GM19468 (cell line): Measurements from ENCODE around the gene PHLPP2.

Experiments
- ATAC-seq: cut with Tn5 transposase; IDR thresholded peaks from one replicate; pipeline ENCODE4 v1.9.1; 2021; ENCODE audit warnings: mild to moderate bottlenecking, moderate library complexity, moderate number of reproducible peaks; ENCODE audit not compliant: unreplicated experiment; ENCODE audit errors: extremely low read depth

The PHLPP2 gene

DNA sequence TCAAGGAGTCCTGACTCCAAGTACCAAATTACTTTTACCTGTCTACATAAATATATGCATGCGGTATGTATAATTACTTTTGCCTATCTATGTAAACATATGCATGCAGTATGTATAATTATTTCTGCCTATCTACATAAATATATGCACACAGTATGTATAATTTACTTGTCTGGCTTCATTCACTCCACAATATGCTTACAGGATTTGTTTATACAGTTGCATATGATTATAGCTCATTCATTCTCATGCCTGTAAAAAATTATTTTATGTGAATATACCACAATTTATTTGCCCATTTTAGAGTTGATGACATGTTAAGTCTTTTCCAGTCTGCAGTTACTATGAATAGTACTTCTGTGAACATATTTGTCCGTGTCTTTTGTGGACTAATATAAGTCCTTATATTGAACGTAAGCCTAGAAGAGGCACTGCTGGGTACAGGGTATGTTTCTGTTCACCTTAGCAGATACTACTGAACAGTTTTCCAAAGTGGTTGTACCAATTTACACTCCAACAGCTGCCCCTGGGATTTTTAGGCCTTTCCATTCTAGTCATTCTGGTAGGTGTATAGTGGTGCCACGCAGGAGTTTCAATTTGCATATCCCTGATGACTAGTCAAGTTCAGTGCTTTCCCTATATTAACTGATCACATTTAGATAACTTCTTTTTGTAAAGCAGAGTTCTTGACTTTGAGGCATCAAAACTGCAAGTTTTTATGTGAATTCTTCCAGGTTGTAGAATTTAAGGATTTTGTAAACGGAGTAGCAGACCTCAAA lies 51.5 kb downstream of the PHLPP2 start:
- no peak for ATAC-seq

DNA sequence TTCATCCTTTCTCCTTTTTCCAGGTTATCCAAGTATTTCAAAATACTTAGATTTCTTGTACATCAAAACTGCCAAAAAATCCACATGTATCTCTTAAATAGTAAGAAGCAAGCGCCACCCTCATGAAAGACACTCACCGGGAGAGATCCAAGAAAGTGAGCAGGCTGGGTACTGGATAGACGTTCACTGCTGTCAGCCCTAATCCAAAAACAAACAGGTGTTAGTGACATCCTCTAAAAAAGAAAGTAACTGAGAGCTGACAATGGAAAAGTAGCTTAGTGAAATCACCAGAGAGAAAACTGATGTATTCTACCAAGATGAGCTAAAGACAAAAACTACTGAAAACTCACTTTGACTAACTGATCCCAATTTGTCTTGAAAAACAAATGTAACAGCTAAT lies 52.4 kb downstream of the PHLPP2 start:
- ATAC-seq = no peak

DNA sequence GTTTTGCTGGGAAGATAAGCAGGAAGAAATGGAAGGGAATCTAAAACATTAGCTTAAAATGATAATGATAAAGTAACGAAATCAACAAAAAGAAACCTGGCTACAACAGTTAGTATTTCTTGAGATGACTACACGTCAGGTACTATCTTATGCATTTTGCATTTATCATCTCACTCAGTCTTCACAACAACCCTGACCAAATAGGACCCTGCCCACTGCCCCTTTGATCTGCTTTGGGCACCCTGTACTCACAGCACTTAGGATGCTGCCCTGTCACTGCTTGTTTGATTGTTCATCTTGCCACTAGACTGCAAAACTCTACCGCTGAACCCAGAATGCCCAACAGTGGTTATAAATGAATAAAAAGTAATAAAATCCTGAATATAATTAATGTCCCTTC lies 53.3 kb downstream of the PHLPP2 start:
- ATAC-seq = no peak

DNA sequence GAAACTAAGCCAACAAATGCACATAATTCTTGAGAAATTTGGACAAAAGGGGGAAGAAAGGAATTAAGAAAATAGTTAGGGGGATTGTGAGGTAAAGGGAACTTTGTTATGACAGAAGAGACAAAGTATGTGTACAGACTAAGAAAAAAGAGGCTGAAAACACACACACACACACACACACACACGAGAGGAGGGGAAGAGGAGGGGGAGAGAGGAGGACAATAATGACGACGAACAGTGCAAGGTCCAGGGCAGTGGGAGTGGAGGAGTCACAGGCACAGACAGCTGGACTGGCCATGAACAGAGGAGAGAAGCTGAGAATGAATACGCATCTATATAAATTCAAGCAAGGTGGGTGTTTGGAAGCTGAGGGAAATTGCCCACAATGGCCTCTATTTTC lies 54.0 kb downstream of the PHLPP2 start:
- no peak for ATAC-seq

DNA sequence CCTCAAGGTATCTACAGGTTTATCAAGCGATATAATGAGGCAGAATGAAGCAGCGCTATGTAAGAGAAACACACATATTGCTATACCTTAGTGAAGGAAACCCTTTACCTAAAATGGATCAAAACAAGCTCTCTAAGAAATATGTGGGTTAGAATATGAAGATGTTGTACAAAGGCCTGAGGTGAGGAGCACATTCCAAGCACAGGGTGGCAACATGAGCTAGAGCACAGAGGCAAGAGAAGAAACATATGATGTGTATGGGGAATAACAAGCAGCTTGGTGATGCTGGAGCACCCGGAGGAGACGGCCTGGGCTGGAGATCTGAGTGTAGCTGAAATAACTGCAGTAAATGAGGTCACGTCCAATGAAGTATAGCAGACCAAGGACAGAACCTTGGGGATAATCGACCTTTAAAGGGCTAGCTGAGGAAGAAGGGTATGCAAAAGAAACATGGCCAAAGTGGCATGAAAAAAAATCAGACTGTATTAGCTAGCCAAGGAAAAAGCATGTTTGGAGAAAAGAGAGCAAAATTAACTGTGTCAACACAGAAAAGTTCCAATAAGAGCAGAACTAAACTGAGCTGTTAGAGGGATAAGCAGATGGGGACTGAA lies 54.5 kb downstream of the PHLPP2 start:
- no peak for ATAC-seq

DNA sequence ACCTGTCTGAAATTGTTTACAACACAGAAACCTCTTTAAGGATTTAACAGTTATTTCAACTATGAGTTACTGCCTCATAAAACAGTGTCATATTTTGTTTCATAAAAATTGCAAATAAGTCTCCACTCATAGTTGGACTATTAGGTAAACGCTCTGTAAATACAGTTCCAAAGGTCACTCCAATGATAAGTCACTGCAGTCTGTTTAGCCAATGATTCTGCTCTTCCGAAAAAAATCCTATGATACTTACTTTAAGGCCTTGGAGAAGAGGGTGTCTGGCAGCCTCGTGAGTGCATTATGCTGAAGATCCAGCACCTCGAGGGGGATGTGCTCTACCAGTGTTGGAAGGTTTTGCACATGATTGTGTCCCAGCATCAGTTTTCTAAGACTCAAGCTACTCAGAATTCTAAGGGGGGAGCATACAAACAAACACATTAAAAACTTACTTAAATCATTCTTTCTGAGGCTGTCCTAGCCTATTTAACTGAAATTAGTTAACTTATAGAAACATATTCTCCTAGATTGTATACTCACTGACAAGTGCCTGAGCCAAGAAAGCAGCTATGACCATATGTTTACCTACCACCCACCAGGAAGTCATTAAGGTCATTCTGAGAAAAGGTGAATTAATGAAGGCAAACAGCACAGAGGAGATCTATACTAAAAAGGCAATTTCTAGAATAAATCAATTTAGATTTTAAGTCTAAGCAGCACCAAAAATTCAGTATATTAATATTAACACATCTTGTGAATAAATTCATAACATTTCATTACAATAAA lies 57.4 kb downstream of the PHLPP2 start:
- ATAC-seq = no peak

DNA sequence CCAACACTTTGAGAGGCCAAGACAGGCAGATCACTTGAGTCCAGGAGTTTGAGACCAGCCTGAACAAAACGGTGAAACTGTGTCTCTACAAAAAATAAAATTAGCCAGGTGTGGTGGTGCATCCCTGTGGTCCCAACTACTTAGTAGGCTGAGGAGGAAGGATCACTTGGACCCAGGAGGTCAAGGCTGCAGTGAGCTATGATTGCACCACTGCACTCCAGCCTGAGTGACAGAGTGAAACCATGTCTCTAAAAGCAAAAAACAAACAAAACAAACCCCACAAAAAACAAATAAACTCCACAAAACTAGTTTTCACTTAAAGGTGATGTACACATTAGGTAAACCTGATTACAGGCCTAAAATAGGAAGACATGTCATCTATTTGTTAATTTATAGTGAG lies 58.2 kb downstream of the PHLPP2 start:
- no peak for ATAC-seq

DNA sequence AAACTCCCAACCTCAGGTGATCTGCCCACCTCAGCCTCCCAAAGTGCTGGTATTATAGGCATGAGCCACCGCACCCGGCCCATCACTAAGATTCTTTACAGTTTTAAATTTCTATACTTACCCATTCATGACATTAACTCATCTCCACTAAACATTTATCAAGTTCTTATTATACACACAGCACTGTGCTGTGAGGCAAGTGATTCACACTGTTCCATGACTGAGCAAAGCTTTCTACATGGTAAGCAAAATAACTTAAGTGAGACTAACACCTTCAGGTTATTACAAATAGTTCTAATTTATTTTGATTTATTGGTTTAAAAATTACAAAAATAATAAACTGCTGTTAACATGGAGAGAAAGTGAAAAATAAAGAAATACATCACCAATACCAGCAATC lies 65.0 kb downstream of the PHLPP2 start:
- no peak for ATAC-seq

DNA sequence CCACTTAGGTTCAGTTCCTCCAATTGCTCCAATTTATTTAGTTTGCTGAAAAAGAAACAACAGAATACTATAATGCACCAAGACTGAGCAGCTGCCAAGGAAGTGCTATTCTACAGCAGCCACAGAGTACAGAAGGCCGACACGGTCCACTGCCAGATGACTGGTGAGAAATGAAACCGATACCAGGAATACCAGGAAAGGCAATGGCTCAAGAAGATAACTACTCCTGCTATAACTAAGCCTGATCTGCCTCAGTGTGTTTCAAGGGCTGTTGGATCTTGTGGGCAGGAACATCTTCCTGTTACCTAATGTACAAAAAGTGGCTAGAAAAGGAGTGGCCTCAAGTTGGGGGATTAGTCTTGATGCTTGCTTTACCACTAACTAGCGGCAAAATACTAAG lies 65.7 kb downstream of the PHLPP2 start:
- no peak for ATAC-seq

DNA sequence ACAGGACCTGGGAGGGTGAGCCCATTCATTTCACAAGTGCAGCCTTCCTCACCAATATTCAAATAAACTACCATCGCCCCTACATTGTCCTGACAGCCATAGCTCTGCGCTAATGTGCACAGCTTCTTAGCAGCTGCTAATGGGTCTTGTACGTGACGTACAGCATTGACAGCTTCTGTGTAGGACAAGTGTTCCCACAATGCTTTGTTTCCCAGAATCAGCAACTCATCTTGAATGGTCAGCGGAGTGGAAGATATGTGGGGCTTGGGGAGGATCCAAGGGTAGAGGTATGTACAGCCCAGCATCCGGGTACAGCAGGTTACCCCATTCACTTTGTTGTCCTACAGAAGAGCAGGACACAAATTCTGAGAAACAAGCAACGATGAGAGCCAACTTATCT lies 74.8 kb downstream of the PHLPP2 start:
- no peak for ATAC-seq

DNA sequence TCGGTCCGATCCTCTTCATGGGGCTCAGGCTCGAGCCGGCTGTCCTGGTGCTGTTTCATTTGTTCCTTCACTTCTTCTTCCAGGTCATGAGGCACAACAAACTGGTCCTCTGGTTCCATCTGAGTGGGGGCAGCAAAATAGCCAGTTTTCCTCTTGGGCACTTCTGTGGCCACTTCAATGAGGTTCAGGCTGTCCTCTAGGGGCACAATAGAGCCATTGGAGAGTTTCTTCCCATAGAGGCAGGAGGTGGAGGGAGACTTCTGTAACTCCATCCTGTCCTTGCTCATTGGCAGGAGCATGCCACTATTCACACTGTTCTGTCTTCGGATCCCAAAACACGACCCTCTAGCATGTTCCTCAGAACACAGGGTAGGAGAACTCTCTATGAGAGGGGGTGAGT lies 75.6 kb downstream of the PHLPP2 start:
- ATAC-seq = no peak

DNA sequence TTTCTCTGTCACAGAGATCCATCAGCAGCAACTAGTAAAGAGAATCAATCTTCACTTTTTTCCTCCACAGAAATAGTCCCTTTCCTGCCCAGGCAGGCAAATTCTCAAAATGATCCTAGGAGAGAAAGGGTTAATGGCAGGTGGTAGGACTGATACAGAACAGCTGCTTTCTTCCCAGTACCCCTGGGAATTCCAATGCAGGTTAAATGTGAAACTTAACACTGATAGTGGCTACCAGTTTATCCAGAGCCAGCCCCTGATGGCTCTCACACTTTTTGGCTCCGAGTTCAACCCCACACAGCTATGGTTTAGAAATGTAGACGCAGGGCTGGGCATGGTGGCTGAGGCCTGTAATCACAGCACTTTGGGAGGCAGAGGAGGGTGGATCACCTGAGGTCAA lies 76.3 kb downstream of the PHLPP2 start:
- ATAC-seq = no peak

DNA sequence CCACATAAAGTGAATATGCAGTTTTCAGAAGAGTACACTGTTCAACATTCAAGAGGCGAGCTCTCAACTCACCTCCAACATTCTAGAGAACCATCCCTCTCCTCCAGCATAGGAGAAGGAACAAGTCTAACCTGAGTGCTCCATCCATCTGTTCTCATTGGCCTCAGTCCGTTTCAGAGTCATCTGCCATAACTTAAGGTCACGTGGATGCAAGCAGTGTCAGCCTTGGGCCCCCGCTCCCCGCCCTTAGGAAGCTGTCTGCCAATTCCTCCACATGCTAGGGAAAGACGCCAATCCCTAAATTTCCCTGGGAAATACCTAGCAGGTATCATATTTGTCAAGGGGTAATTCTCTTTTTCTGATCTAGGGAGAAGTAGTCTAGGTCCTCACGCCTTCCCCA lies 77.1 kb downstream of the PHLPP2 start:
- no peak for ATAC-seq

DNA sequence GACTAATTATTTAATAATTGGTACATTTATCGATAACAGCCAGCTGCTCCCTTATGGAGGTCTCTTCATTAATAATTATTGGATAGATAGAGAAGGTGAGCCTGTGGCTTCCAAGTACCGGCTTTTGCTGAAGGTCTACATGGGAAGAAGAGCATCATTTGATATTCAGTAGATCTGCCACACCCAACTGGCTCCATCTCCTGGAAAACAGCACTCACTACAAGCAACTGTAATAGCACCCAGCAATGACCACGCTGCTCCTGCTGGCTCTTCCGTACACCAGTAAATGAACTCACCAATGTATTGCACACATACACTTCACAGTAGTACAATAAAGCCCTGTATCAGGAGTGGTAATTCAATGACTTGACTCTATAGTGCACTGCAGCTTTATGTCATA lies 79.1 kb downstream of the PHLPP2 start:
- ATAC-seq = no peak

DNA sequence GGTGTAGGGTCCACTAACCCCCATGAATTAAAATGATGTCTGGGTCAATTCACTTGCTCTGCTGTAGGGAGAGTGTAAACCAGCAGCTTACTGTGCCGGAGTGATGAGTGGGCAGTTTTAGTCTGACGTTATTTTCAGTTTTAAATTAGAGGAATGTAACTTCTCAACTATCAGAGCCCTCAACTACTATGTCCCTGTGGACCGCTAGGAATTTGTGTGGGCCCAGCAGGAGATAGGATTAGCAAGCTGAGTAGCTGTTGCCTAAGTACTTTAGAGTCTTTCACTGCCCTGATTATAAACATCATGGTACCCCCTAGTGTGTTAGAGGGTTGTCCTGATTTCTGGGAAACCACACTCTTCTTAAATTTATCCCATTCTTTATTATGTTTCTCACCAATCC lies 87.1 kb downstream of the PHLPP2 start:
- ATAC-seq = no peak

DNA sequence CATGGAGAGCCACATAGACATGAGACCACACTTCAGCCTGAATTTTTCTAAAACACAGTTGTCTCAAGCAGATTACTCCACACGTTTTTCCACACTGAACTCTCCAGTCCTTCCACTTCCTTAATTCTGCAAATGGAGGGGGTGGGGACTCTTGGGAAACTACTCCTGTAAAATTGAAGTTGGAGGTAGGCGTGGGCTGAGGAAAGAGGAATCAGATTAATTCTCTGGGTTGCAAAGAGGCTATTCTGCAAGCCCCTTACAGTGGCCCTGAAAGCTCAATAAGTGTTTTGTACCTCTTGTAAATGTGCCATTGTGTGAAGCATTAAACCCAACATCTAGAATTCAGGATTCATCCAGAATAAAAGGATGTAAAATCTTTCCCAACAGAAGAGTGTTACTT lies 88.9 kb downstream of the PHLPP2 start:
- ATAC-seq = no peak

DNA sequence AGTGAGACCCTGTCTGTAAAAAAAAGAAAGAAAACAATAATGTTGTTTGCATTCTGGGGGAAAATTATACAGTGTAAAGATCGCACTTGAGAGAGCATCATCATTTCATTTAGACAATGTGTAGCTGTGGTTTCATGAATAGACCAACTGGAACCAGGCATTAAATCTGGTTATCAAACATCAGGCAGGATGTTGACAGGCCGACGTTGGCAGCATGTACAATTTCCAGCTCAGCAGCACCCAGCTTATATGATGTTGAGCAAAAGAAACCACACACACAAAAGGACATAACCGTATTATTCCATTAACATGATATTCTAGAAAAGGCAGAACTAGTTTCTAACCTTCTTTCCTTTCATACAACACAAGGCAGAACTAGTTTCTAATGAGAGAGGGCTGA lies 92.7 kb downstream of the PHLPP2 start:
- ATAC-seq = no peak

DNA sequence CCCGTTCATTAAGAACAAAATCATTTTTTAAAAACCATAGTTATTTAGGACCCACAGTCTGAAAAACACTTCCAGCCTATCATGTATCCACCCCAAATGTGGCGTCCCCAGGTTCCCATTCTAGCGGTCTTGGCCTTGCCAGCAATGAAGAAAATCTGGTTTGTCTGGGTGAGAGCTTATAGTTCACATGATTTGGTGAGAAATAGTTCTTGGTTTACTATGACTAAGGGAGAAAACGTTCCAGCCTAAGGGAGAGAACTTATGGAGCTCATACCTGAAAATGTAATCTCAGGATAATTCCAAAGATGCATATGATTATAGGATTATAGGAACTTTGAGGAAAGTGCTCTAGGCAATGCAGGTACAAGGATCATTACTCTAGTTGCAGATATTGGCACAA lies 93.7 kb downstream of the PHLPP2 start:
- no peak for ATAC-seq

DNA sequence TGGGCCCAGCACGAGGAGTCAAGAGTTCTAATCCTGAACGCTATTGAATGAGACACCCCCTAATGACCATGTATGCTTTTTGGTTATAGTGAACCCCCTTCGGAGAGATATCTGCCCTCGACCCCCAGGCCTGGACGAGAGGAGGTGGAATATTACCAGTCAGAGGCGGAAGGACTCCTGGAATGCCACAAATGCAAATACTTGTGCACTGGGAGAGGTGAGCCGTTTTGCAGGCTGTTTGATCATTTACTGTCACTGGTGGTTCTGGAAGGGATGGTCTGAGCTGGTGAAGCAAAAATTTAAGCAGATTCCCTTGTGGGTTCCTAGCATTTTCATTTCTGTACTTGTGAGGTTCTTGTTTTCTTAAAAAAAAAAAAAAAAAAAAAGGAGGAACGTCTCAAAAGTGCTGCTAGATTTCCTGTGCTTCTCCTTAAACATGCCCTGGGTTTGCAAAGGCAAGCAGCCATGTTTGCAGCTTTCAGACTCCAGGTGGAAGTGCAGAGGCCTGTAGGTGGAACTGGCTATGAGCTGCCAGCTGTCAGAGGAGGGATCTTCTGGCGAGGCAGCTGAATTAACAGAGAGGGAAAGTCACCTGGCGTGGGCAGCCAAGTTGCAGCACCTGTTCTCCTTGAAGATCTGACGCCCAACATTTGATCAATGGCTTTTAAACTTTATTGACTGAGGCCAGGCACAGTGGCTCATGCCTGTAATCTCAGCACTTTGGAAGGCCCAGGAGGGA lies 95.1 kb downstream of the PHLPP2 start:
- no peak for ATAC-seq

DNA sequence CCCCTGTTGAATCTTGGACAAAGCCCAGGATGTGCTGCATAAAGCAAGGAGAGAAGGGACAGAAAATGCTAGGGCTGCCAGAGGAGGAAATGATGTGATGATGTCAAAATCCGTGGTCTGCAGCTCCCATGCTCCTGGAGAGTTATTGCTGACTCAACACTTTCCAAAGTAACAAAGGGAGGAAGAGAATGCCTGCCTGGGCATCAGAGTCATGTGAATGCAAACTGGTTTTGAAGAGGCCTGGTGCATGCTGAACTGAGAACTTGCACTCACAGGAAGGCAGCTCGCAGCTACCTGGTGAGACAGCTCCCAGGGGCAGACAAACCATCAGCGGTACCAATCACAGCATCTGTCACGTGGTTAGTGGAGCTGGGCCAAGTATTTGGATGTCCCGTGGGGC lies 95.7 kb downstream of the PHLPP2 start:
- ATAC-seq = no peak

DNA sequence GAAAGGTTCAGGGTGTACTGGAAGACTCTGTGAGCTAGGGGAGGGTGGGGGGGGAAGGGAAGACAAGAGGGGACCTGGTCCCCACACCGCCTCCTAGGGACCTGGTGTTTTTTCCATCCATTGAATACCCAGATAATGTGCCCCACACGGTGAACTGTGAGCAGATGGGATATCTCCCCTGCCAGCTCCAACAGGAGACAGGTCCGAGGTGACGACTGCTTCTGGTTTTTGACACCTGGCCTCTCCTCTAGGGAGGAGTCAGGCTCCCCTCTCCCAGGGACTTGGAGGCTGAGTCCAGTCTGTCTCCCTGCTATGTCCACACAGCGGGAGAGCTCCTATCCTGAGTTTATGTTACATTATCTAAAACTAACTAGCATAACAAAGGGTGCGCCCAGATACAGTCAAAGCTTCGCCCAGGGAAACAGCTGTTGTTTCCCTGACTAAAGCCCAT lies 96.7 kb downstream of the PHLPP2 start:
- ATAC-seq = no peak
